IMR-90 (cell line): ENCODE data around the gene ZNF646. TPM values are rescaled to one million over a fixed set of nuclear protein-coding genes. Genes with fewer than 3 reads are reported as not detected.

Source experiments
- ATAC-seq: fragments of 200-7000 bp; cut with Tn5 transposase; 2 replicates; pipeline ENCODE4 v1.9.1; 2020; ENCODE audit warnings: low read depth, mild to moderate bottlenecking, moderate library complexity
- BruUV-seq: library from RNA; stranded (reverse); fragments of 400-500 nt; replicated peaks from 2 replicates; lab custom pipeline; 2021; lab: Mats Ljungman, UMichigan
- CTCF ChIA-PET: fragments of 300-600 bp; formaldehyde crosslinking; extraction: SDS; loops from one replicate; lab custom pipeline; 2021; ENCODE audit warnings: antibody characterized with exemption; lab: Yijun Ruan, JAX
- POLR2A ChIA-PET: fragments of 300-600 bp; sonication (Branson Sonifier 250); formaldehyde crosslinking; loops from one replicate; lab custom pipeline; 2022; ENCODE audit warnings: antibody characterized with exemption; ENCODE audit not compliant: unreplicated experiment; lab: Charles Lee
- DNase-seq: peaks from one replicate; pipeline ENCODE4 v3.0.0; 2013
- H2AFZ ChIP-seq: replicated peaks from 2 replicates; pipeline ENCODE3; 2013; ENCODE audit warnings: low read length, mild to moderate bottlenecking; ENCODE audit not compliant: poor library complexity
- H2AK5ac ChIP-seq: 2 replicates; pipeline ENCODE4 v1.6.1; 2013; ENCODE audit warnings: low read depth, low read length, inconsistent platforms
- H2AK9ac ChIP-seq: replicated peaks from 2 replicates; pipeline ENCODE3; 2013; ENCODE audit warnings: mild to moderate bottlenecking, low read depth, low read length, moderate library complexity; ENCODE audit not compliant: poor library complexity
- H2BK120ac ChIP-seq: 2 replicates; pipeline ENCODE4 v1.6.1; 2013; ENCODE audit warnings: low read depth, low read length, inconsistent platforms
- H2BK15ac ChIP-seq: 3 replicates; pipeline ENCODE4 v1.6.1; 2013; ENCODE audit warnings: low read depth, low read length, inconsistent platforms
- H2BK20ac ChIP-seq: 2 replicates; pipeline ENCODE4 v1.6.1; 2013; ENCODE audit warnings: low read depth, mild to moderate bottlenecking, inconsistent platforms, low read length, moderate library complexity
- H2BK5ac ChIP-seq: 2 replicates; pipeline ENCODE4 v1.6.1; 2013; ENCODE audit warnings: mild to moderate bottlenecking, low read depth, low read length, inconsistent platforms; ENCODE audit not compliant: poor library complexity, severe bottlenecking
- H3K14ac ChIP-seq: replicated peaks from 2 replicates; pipeline ENCODE4 v1.6.1; 2013; ENCODE audit warnings: low read depth, low read length, inconsistent platforms
- H3K18ac ChIP-seq: 2 replicates; pipeline ENCODE4 v1.6.1; 2013; ENCODE audit warnings: low read depth, low read length, control low read depth
- H3K23ac ChIP-seq: 2 replicates; pipeline ENCODE4 v1.6.1; 2013; ENCODE audit warnings: low read depth, low read length, inconsistent platforms
- H3K27ac ChIP-seq: 2 replicates; pipeline ENCODE4 v1.5.1; 2013; ENCODE audit warnings: mild to moderate bottlenecking, control low read depth, low read length; ENCODE audit not compliant: insufficient read depth
- H3K27me3 ChIP-seq: 2 replicates; pipeline ENCODE4 v1.6.1; 2013; ENCODE audit warnings: low read length; ENCODE audit not compliant: control insufficient read depth, insufficient read depth
- H3K36me3 ChIP-seq: 2 replicates; pipeline ENCODE4 v1.6.1; 2013; ENCODE audit warnings: low read length, mixed read lengths; ENCODE audit not compliant: control insufficient read depth, insufficient read depth
- H3K4ac ChIP-seq: 2 replicates; pipeline ENCODE4 v1.6.1; 2013; ENCODE audit warnings: low read depth, low read length, inconsistent platforms
- H3K4me1 ChIP-seq: 2 replicates; pipeline ENCODE4 v1.6.1; 2013; ENCODE audit warnings: low read length, mixed read lengths; ENCODE audit not compliant: control insufficient read depth, insufficient read depth
- H3K4me2 ChIP-seq: 2 replicates; pipeline ENCODE4 v1.6.1; 2013; ENCODE audit warnings: low read depth, mild to moderate bottlenecking, control low read depth, low read length, moderate library complexity
- H3K4me3 ChIP-seq: 2 replicates; pipeline ENCODE4 v1.5.1; 2013; ENCODE audit warnings: low read depth, mild to moderate bottlenecking, control low read depth, low read length, moderate library complexity; ENCODE audit not compliant: insufficient read depth
- H3K56ac ChIP-seq: 2 replicates; pipeline ENCODE4 v1.6.1; 2013; ENCODE audit warnings: low read length, inconsistent platforms; ENCODE audit not compliant: insufficient read depth; ENCODE audit errors: extremely low read depth
- H3K79me1 ChIP-seq, 2 experiments: 2 replicates each; pipeline ENCODE4 v1.6.1; 2013; ENCODE audit warnings: low read length in 2 of 2, inconsistent platforms in 1 of 2, low read depth in 1 of 2
- H3K9ac ChIP-seq: 2 replicates; pipeline ENCODE4 v1.6.1; 2013; ENCODE audit warnings: low read depth, low read length, control low read depth
- H3K9me1 ChIP-seq: 2 replicates; pipeline ENCODE4 v1.6.1; 2013; ENCODE audit warnings: low read length, inconsistent platforms; ENCODE audit not compliant: insufficient read depth
- H3K9me3 ChIP-seq: 2 replicates; pipeline ENCODE4 v1.6.1; 2013; ENCODE audit warnings: low read length; ENCODE audit not compliant: control insufficient read depth, insufficient read depth
- H4K20me1 ChIP-seq: 2 replicates; pipeline ENCODE4 v1.6.1; 2013; ENCODE audit warnings: low read length, inconsistent platforms; ENCODE audit not compliant: insufficient read depth
- H4K5ac ChIP-seq: 2 replicates; pipeline ENCODE4 v1.6.1; 2013; ENCODE audit warnings: mild to moderate bottlenecking, low read depth, low read length, control low read depth
- H4K8ac ChIP-seq, 2 experiments: 2 replicates each; pipeline ENCODE4 v1.6.1; 2013; ENCODE audit warnings: low read depth in 2 of 2, low read length in 2 of 2, control low read depth in 1 of 2, inconsistent platforms in 1 of 2
- H4K91ac ChIP-seq: 2 replicates; pipeline ENCODE4 v1.6.1; 2013; ENCODE audit warnings: low read depth, low read length, inconsistent platforms; ENCODE audit not compliant: insufficient read depth
- CEBPB ChIP-seq: IDR thresholded peaks from 2 replicates; pipeline ENCODE4 v1.6.1; 2012; ENCODE audit warnings: low read depth, low read length, improper control_type of control experiment
- CHD1 ChIP-seq: IDR thresholded peaks from 2 replicates; pipeline ENCODE4 v1.6.1; 2012; ENCODE audit warnings: low read depth, low read length, improper control_type of control experiment
- FOS ChIP-seq: fragments of 150-350 bp; IDR thresholded peaks from 2 replicates; pipeline ENCODE4 v1.6.1; 2016; ENCODE audit warnings: low read depth, low read length
- SMC3 ChIP-seq: fragments of 150-350 bp; IDR thresholded peaks from 2 replicates; pipeline ENCODE4 v1.6.1; 2016; ENCODE audit warnings: low read depth, mild to moderate bottlenecking, antibody characterized with exemption, low read length, moderate library complexity
- WGBS, 2 experiments: methylation state at CpG; one replicate each; pipeline versions ENCODE4 v1.1.5 to v1.1.7; 2013; ENCODE audit warnings: missing lambda C conversion rate in 2 of 2; ENCODE audit not compliant: insufficient read length in 1 of 2; ENCODE audit errors: extremely low coverage in 2 of 2; 5-methylcytosine and 5-hydroxymethylcytosine counted together
- dilution Hi-C: fragments of 300-500 bp; cut with HindIII; formaldehyde crosslinking; loops from one replicate; pipeline ENCODE4 v1.14.3; 2018; ENCODE audit warnings: low sequenced_read_pairs; ENCODE audit not compliant: unreplicated experiment
- in situ Hi-C: fragments of 300-500 bp; cut with MboI; formaldehyde crosslinking; loops from 3 replicates; pipeline ENCODE4 v1.14.3; 2019; ENCODE audit warnings: low sequenced_read_pairs, inconsistent platforms, mixed read lengths
- intact Hi-C: fragments of 100-400 bp; cut with micrococcal nuclease; formaldehyde crosslinking; loops from 2 replicates; pipeline ENCODE4 v1.10.0; 2022
- polyA plus RNA-seq, 3 experiments: library from polyadenylated mRNA; depleted of rRNA; stranded (reverse); fragments of >200 nt; gene quantifications; 2 replicates each; pipeline ENCODE4 v1.2.3, GENCODE V29; 2012; ENCODE audit warnings: low replicate concordance in 1 of 3
- total RNA-seq: library from RNA; depleted of rRNA; stranded (reverse); fragments of >200 nt; gene quantifications from 2 replicates; pipeline ENCODE4 v1.2.3, GENCODE V29; 2012
- TF ChIP-seq, protein P1 (sequence below): fragments of 150-350 bp; IDR thresholded peaks from 2 replicates; pipeline ENCODE4 v1.6.1; 2017; ENCODE audit warnings: mild to moderate bottlenecking, antibody characterized with exemption, low read length, low read depth
- TF ChIP-seq, protein P2 (sequence below): fragments of 150-350 bp; IDR thresholded peaks from 2 replicates; pipeline ENCODE4 v1.6.1; 2016; ENCODE audit warnings: low read depth, mild to moderate bottlenecking, low read length, moderate library complexity, borderline replicate concordance

ZNF646 gene
- total and polyA plus RNA-seq, 2 of the 4 experiments (the other 2 are of a cell fraction): 4.9 to 6.8 TPM

GRCh38 chr16:31036691-31037090, 37.5 kb upstream of the ZNF646 start:
- no peak overlapping the region for H2BK20ac ChIP-seq
- no peak overlapping the region for H2AK5ac ChIP-seq
- no CpG with 5 or more reads among the region's 2 CpGs for WGBS, 2 experiments
- peaks cover 21 to 38% of the 10 kb centered on the region in 2 experiments for H3K79me1 ChIP-seq
- H3K9ac ChIP-seq: no peak overlapping the region
- intact Hi-C loops: no loop called here
- H3K14ac ChIP-seq: no peak overlapping the region
- no peak overlapping the region for H4K91ac ChIP-seq
- H3K4me1 ChIP-seq: peaks cover 7% of the 10 kb centered on the region
- no peaks in the 10 kb centered on the region for H3K27me3 ChIP-seq
- H3K23ac ChIP-seq: no peak overlapping the region
- dilution Hi-C loops: no loop called here
- H4K8ac ChIP-seq: no peak overlapping the region
- H2BK15ac ChIP-seq: no peak overlapping the region
- H3K36me3 ChIP-seq: peaks cover 37% of the 10 kb centered on the region
- no peaks in the 10 kb centered on the region for H3K9me3 ChIP-seq
- H2BK5ac ChIP-seq: no peak overlapping the region
- H3K4me3 ChIP-seq: no peak overlapping the region
- H3K27ac ChIP-seq: no peak overlapping the region
- TF ChIP-seq SMC3: no peak
- TF ChIP-seq, protein P1, sequence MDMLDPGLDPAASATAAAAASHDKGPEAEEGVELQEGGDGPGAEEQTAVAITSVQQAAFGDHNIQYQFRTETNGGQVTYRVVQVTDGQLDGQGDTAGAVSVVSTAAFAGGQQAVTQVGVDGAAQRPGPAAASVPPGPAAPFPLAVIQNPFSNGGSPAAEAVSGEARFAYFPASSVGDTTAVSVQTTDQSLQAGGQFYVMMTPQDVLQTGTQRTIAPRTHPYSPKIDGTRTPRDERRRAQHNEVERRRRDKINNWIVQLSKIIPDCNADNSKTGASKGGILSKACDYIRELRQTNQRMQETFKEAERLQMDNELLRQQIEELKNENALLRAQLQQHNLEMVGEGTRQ: no peak
- TF ChIP-seq, protein P2, sequence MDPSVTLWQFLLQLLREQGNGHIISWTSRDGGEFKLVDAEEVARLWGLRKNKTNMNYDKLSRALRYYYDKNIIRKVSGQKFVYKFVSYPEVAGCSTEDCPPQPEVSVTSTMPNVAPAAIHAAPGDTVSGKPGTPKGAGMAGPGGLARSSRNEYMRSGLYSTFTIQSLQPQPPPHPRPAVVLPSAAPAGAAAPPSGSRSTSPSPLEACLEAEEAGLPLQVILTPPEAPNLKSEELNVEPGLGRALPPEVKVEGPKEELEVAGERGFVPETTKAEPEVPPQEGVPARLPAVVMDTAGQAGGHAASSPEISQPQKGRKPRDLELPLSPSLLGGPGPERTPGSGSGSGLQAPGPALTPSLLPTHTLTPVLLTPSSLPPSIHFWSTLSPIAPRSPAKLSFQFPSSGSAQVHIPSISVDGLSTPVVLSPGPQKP: no peak
- no peak for TF ChIP-seq CEBPB
- no peak for TF ChIP-seq FOS
- TF ChIP-seq CHD1: no peak
- in situ Hi-C loops: no loop called here
- H3K4me2 ChIP-seq: no peak overlapping the region
- H3K56ac ChIP-seq: no peak overlapping the region
- CTCF ChIA-PET: no interaction called here
- no peak overlapping the region for H2BK120ac ChIP-seq
- H2AFZ ChIP-seq: no peak overlapping the region
- ATAC-seq: no peak
- no peak overlapping the region for H2AK9ac ChIP-seq
- POLR2A ChIA-PET: no interaction called here
- DNase-seq: no peak
- H3K18ac ChIP-seq: no peak overlapping the region
- H3K4ac ChIP-seq: no peak overlapping the region
- H4K5ac ChIP-seq: no peak overlapping the region
- peaks cover 12% of the 10 kb centered on the region; the same call in 1 of the 2 replicates for H3K9me1 ChIP-seq
- no TSS peak for BruUV-seq
- peaks cover 10% of the 10 kb centered on the region for H4K20me1 ChIP-seq
